ENCODE measurements around the gene CDH22. TPM values are rescaled to one million over a fixed set of nuclear protein-coding genes. Genes with fewer than 3 reads are reported as not detected.

The CDH22 gene
- total and polyA plus RNA-seq, 9 of the 15 experiments (the other 6 are each of a cell fraction or from before 2014, with no cell fraction given) = 0.07 to 0.08 TPM; not detected in 7

GRCh38 chr20:46347841-46348803, 39.8 kb upstream of the CDH22 start (continued):
- TF ChIP-seq ZNF75A (CRISPR knock-in tag; IDR thresholded peaks at IDR 0.05) (no peak), TSHZ1 (CRISPR knock-in tag; IDR thresholded peaks at IDR 0.05) (no peak), DMBX1 (CRISPR knock-in tag; IDR thresholded peaks at IDR 0.05; ENCODE audit: borderline replicate concordance) (no peak), ZKSCAN1 (IDR thresholded peaks at IDR 0.05; ENCODE audit: low read depth, low read length) (no peak), ZBTB9 (CRISPR knock-in tag; IDR thresholded peaks at IDR 0.05) (no peak), ZNF407 (IDR thresholded peaks at IDR 0.05; ENCODE audit: low read depth) (no peak), CHD2 (IDR thresholded peaks at IDR 0.05; ENCODE audit: low read depth, low read length) (no peak), POLR2G (IDR thresholded peaks at IDR 0.05; ENCODE audit: low read depth, low read length) (0 out of 2 replicates have a peak, but pooled peaks have one; percentile 48), ADNP (tag; IDR thresholded peaks at IDR 0.05) (no peak), MCM2 (IDR thresholded peaks at IDR 0.05; ENCODE audit: low read depth) (no peak), ZNF347 (CRISPR knock-in tag; IDR thresholded peaks at IDR 0.05; ENCODE audit: low read depth) (no peak), ZFPM2 (CRISPR knock-in tag; IDR thresholded peaks at IDR 0.05) (no peak), ZNF224 (CRISPR knock-in tag; IDR thresholded peaks at IDR 0.05) (no peak)
